Measurements from ENCODE around the gene TMEM178A. TPM values are rescaled to one million over a fixed set of nuclear protein-coding genes. Genes with fewer than 3 reads are reported as not detected.

The TMEM178A gene
- total RNA-seq, 1 experiment from 2014 or later, result 7.5 TPM

DNA sequence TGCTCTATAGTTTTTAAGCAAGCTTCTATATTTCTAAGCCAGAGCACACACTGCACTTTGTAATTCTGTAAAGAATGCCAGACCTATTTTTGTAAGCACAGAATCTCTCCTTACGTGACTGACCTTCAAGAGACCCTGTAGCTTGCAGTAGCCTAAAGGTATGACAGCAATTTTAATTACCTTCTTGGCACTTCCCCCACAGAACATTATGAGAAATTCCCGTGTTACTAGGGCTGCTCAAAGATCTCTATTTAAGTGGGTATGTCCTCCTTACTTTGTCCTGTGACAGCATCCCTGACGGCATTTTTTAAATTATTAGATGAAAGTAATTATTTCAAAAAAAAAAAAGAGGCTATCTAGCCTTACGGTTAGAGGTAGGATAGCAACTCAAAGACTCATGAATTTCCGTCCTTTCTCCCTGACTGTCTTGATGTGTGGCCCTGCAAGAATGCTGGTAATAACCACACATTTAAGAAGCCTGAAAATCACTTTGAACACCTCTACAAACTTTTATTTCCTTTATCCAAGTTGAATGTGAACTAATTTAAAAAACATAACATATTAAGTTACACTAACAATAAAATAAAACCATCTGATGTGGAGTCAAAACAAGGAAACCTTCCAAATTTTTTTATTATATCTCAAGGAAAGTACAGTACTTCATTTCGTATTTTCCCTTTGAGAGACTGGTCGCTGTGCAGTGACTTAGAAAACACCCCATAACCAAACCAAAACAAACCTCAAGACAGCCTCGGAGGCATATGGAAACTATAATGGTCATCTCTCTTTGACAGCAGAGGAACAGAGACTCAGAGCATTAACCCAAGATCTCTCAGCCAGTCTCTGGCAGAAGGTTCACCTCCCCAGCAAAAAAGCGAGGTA lies 58.5 kb downstream of the TMEM178A start:
- no peak overlapping the region for H2BK5ac ChIP-seq (ENCODE audit: insufficient read length, low read length)
- H3K18ac ChIP-seq (ENCODE audit: insufficient read length, low read depth, low read length), result no peak overlapping the region
- no peak overlapping the region for H3K14ac ChIP-seq (ENCODE audit: insufficient read depth, low read length)
- no peak overlapping the region for H2AFZ ChIP-seq (ENCODE audit: low read length)
- no peaks in the 10 kb centered on the region for H3K9me3 Mint-ChIP-seq
- H3K27me3 ChIP-seq (ENCODE audit: insufficient read depth, low read length), result no peaks in the 10 kb centered on the region
- no peaks in the 10 kb centered on the region for H3K79me2 ChIP-seq (ENCODE audit: insufficient read depth, low read length)
- no peak overlapping the region for H2BK120ac ChIP-seq (ENCODE audit: low read depth, low read length, poor library complexity, severe bottlenecking)
- no peak overlapping the region for H2BK15ac ChIP-seq (ENCODE audit: low read depth, low read length)
- H3K36me3 Mint-ChIP-seq (ENCODE audit: insufficient read depth in 1 of 3, low read depth in 3 of 3), result no peaks in the 10 kb centered on the region; a peak in 1 of 7 replicates
- no peak overlapping the region for H3K56ac ChIP-seq (ENCODE audit: insufficient read length, low read depth, low read length)
- no peak overlapping the region for H3K4me3 Mint-ChIP-seq
- H4K8ac ChIP-seq (replicated peaks; ENCODE audit: insufficient read length, low read depth, low read length), result no peak overlapping the region
- H4K5ac ChIP-seq (ENCODE audit: insufficient read length, low read depth, low read length), result no peak overlapping the region
- peaks cover 19 to 23% of the 10 kb centered on the region in 2 experiments for H3K4me1 Mint-ChIP-seq
- H2BK20ac ChIP-seq (ENCODE audit: low read depth, low read length, poor library complexity, severe bottlenecking), result no peak overlapping the region
- H3K4me1 ChIP-seq (ENCODE audit: insufficient read depth, low read length), result peaks cover 3% of the 10 kb centered on the region; the same call in 1 of the 2 replicates
- no peak overlapping the region for H4K91ac ChIP-seq (ENCODE audit: insufficient read length, low read depth, low read length)
- H3T11ph ChIP-seq (ENCODE audit: low read length), result no peak overlapping the region
- H2BK12ac ChIP-seq (ENCODE audit: insufficient read length, low read depth, low read length), result no peak overlapping the region
- H3K27ac Mint-ChIP-seq, result no peak overlapping the region
- TF ChIP-seq CTCF (conservative IDR thresholded peaks at IDR 0.05), result no peak
- no peaks in the 10 kb centered on the region for H3K23me2 ChIP-seq (ENCODE audit: insufficient read length, low read depth, low read length, poor library complexity, severe bottlenecking)
- no CpG with 5 or more reads among the region's 9 CpGs for WGBS (ENCODE audit: extremely low coverage, insufficient read length, low lambda C conversion rate)
- H3K9me3 ChIP-seq (ENCODE audit: control insufficient read depth, low read depth, low read length), result no peaks in the 10 kb centered on the region
- no peak overlapping the region for H2AK5ac ChIP-seq (ENCODE audit: insufficient read length, low read length)
- no peaks in the 10 kb centered on the region for H3K27me3 Mint-ChIP-seq (ENCODE audit: low read depth)
- no peaks in the 10 kb centered on the region for H4K20me1 ChIP-seq (ENCODE audit: control insufficient read depth, insufficient read depth, insufficient read length)
- H3K4me2 ChIP-seq (ENCODE audit: insufficient read depth, insufficient read length, low read length), result no peak overlapping the region
- H3K27ac ChIP-seq (ENCODE audit: insufficient read length, low read depth, low read length), result no peak overlapping the region
- H3K79me1 ChIP-seq (ENCODE audit: insufficient read depth, low read depth, low read length, poor library complexity, severe bottlenecking), result no peaks in the 10 kb centered on the region
- no peak overlapping the region for H3K9ac ChIP-seq (ENCODE audit: extremely low read depth, insufficient read length, low read length)
- H3K23ac ChIP-seq (ENCODE audit: insufficient read length, low read depth, low read length), result no peak overlapping the region
- no peak for DNase-seq
- H3K4ac ChIP-seq (ENCODE audit: low read depth, low read length), result no peak overlapping the region

Measured in H9 (cell line).